Measurements from ENCODE around the gene ADIPOQ. TPM values are rescaled to one million over a fixed set of nuclear protein-coding genes. Genes with fewer than 3 reads are reported as not detected.

Gene ADIPOQ
- total and polyA plus RNA-seq, 2 of the 4 experiments (the other 2 are of a cell fraction): not detected

DNA sequence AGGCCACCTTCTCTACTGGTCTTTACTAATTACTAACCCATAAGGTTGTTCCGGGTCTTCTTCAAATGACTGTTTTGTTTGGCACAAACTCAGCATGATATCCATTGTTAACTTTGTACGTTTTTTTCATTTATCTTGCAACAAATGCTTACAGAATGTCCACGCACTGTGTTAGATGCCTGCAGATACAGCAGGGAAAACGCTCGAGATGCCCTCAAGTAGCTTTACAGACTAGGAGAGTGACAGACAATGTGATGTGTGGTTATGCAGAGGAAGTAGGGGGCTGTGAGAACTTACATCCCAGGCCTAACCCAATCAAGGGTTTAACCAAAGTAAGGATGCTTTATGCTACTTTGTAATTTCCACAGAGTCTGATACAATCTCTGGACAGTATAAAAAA lies 35.3 kb upstream of the ADIPOQ start:
- DNase-seq (no peak), ATAC-seq (ENCODE audit: low read depth) (no peak)
- Histone ChIP-seq H2BK20ac (ENCODE audit: low read depth, low read length) (no peak overlapping the region), H3K27me3 (ENCODE audit: control insufficient read depth, insufficient read depth, low read length) (no peaks in the 10 kb centered on the region), H3K9me3 (ENCODE audit: control insufficient read depth, insufficient read depth, low read length) (no peaks in the 10 kb centered on the region), H3K56ac (ENCODE audit: extremely low read depth, insufficient read depth, low read length) (no peak overlapping the region), H3K79me1 (ENCODE audit: low read depth in 1 of 2, low read length in 2 of 2) (peaks cover 9 to 25% of the 10 kb centered on the region in 2 experiments), H3K4me3 (ENCODE audit: insufficient read depth, low read depth, low read length) (no peak overlapping the region), H3K9me1 (ENCODE audit: insufficient read depth, low read length) (0 out of 2 replicates have a peak, but pooled peaks cover 4% of the 10 kb centered on the region), H3K4ac (ENCODE audit: low read depth, low read length) (peak overlapping the region; percentile 92), H4K20me1 (ENCODE audit: insufficient read depth, low read length) (no peaks in the 10 kb centered on the region), H3K27ac (ENCODE audit: insufficient read depth, low read length) (no peak overlapping the region), H3K36me3 (ENCODE audit: control insufficient read depth, insufficient read depth, low read length) (peaks cover 1% of the 10 kb centered on the region; the same call in 1 of the 2 replicates), H2BK5ac (ENCODE audit: low read depth, low read length, poor library complexity, severe bottlenecking) (no peak overlapping the region), H3K4me1 (ENCODE audit: control insufficient read depth, insufficient read depth, low read length) (no peaks in the 10 kb centered on the region), H2AFZ (replicated peaks; ENCODE audit: low read length, poor library complexity) (peak overlapping the region; percentile 92), H3K14ac (replicated peaks; ENCODE audit: low read depth, low read length) (peak overlapping the region; percentile 31; the same call in 1 of the 2 replicates), H3K23ac (ENCODE audit: low read depth, low read length) (peak overlapping the region; percentile 26; the same call in 1 of the 2 replicates), H4K5ac (ENCODE audit: low read depth, low read length) (peak overlapping the region; percentile 45; the same call in 1 of the 2 replicates), H3K4me2 (ENCODE audit: low read depth, low read length) (peak overlapping the region; percentile 83; the same call in 1 of the 2 replicates), H2BK120ac (ENCODE audit: low read depth, low read length) (no peak overlapping the region), H4K91ac (ENCODE audit: insufficient read depth, low read depth, low read length) (peak overlapping the region; percentile 95; the same call in 1 of the 2 replicates), H2AK5ac (ENCODE audit: low read depth, low read length) (0 out of 2 replicates have a peak overlapping the region, but pooled peaks have one; percentile 72), H4K8ac (ENCODE audit: low read depth in 2 of 2, low read length in 2 of 2) (peak overlapping the region; percentile 98), H3K18ac (ENCODE audit: low read depth, low read length) (no peak overlapping the region), H2BK15ac (ENCODE audit: low read depth, low read length) (no peak overlapping the region), H3K9ac (ENCODE audit: low read depth, low read length) (no peak overlapping the region), H2AK9ac (replicated peaks; ENCODE audit: low read depth, low read length, poor library complexity) (no peak overlapping the region)
- WGBS, 2 experiments (ENCODE audit: extremely low coverage in 2 of 2, insufficient read length in 1 of 2): 80% methylated on average over 1 of the region's 5 CpGs; no CpG with 5 or more reads in 1 of the 2 experiments
- TF ChIP-seq ELK1 (IDR thresholded peaks at IDR 0.05; ENCODE audit: borderline replicate concordance, low read depth, low read length) (no peak), RAD21 (IDR thresholded peaks at IDR 0.05; ENCODE audit: low read length) (no peak), RCOR1 (IDR thresholded peaks at IDR 0.05; ENCODE audit: insufficient replicate concordance, low read length) (no peak), FOS (IDR thresholded peaks at IDR 0.05; ENCODE audit: low read depth, low read length) (no peak), BHLHE40 (IDR thresholded peaks at IDR 0.05; ENCODE audit: low read depth, low read length) (no peak), MAZ (IDR thresholded peaks at IDR 0.05; ENCODE audit: borderline replicate concordance, low read depth, low read length) (no peak), RFX5 (IDR thresholded peaks at IDR 0.05; ENCODE audit: low read depth, low read length) (no peak), NFE2L2 (IDR thresholded peaks at IDR 0.05; ENCODE audit: low read depth, low read length) (no peak), CHD1 (IDR thresholded peaks at IDR 0.05; ENCODE audit: low read depth, low read length) (no peak), POLR2A (IDR thresholded peaks at IDR 0.05; ENCODE audit: low read depth, low read length) (no peak), MXI1 (IDR thresholded peaks at IDR 0.05; ENCODE audit: borderline replicate concordance, low read depth, low read length) (no peak), CEBPB (IDR thresholded peaks at IDR 0.05; ENCODE audit: low read depth, low read length) (no peak), SMC3 (IDR thresholded peaks at IDR 0.05; ENCODE audit: low read depth, low read length) (no peak), MAFK (IDR thresholded peaks at IDR 0.05; ENCODE audit: low read depth, low read length) (no peak)
- TF ChIP-seq, protein P1, sequence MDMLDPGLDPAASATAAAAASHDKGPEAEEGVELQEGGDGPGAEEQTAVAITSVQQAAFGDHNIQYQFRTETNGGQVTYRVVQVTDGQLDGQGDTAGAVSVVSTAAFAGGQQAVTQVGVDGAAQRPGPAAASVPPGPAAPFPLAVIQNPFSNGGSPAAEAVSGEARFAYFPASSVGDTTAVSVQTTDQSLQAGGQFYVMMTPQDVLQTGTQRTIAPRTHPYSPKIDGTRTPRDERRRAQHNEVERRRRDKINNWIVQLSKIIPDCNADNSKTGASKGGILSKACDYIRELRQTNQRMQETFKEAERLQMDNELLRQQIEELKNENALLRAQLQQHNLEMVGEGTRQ (IDR thresholded peaks at IDR 0.05; ENCODE audit: low read depth, low read length): no peak
- TF ChIP-seq, protein P2, sequence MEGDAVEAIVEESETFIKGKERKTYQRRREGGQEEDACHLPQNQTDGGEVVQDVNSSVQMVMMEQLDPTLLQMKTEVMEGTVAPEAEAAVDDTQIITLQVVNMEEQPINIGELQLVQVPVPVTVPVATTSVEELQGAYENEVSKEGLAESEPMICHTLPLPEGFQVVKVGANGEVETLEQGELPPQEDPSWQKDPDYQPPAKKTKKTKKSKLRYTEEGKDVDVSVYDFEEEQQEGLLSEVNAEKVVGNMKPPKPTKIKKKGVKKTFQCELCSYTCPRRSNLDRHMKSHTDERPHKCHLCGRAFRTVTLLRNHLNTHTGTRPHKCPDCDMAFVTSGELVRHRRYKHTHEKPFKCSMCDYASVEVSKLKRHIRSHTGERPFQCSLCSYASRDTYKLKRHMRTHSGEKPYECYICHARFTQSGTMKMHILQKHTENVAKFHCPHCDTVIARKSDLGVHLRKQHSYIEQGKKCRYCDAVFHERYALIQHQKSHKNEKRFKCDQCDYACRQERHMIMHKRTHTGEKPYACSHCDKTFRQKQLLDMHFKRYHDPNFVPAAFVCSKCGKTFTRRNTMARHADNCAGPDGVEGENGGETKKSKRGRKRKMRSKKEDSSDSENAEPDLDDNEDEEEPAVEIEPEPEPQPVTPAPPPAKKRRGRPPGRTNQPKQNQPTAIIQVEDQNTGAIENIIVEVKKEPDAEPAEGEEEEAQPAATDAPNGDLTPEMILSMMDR (conservative IDR thresholded peaks at IDR 0.05; ENCODE audit: low read depth, low read length): no peak
- CTCF ChIA-PET: no interaction called here
- POLR2A ChIA-PET (ENCODE audit: unreplicated experiment): interaction anchor here (0.8 kb wide), 1 partner anchor 24 kb away, joined by 3 read pairs; the partner anchor contains the start of gene EIF4A2
- in situ Hi-C loops (cut with MboI; ENCODE audit: low sequenced_read_pairs): loop anchor here (25.0 kb wide), 1 partner anchor 820 kb away; no protein-coding TSS in a partner anchor
- dilution Hi-C loops (cut with HindIII; ENCODE audit: low sequenced_read_pairs, unreplicated experiment): no loop called here
- BruUV-seq (replicated peaks): no TSS peak
- intact Hi-C loops (cut with micrococcal nuclease): no loop called here
